Kidney epithelial cell (primary cell): ENCODE results near the gene AKAP13. TPM values are rescaled to one million over a fixed set of nuclear protein-coding genes. Genes with fewer than 3 reads are reported as not detected.

ENCODE experiments used
- DNase-seq: peaks from one replicate; pipeline ENCODE4 v3.0.0-alpha.2; 2010; ENCODE audit warnings: low read depth
- H3K27me3 ChIP-seq: 2 replicates; pipeline ENCODE4 v1.6.0; 2011; ENCODE audit warnings: low read length; ENCODE audit not compliant: control insufficient read depth, insufficient read depth
- H3K36me3 ChIP-seq: 2 replicates; pipeline ENCODE4 v1.5.1; 2011; ENCODE audit warnings: low read length; ENCODE audit not compliant: control insufficient read depth, insufficient read depth
- H3K4me3 ChIP-seq: 2 replicates; pipeline ENCODE4 v1.5.1; 2011; ENCODE audit warnings: low read depth, mild to moderate bottlenecking, control low read depth, low read length
- CTCF ChIP-seq: IDR thresholded peaks from 2 replicates; pipeline ENCODE4 v1.5.1; 2011; ENCODE audit warnings: mild to moderate bottlenecking, moderate library complexity, low read length, control low read depth, inconsistent platforms; ENCODE audit not compliant: insufficient read depth, poor library complexity, severe bottlenecking
- total RNA-seq: library from RNA; depleted of rRNA; stranded (reverse); fragments of >200 nt; gene quantifications from 2 replicates; pipeline ENCODE4 v1.2.3, GENCODE V29; 2015

Gene AKAP13
- total RNA-seq, 1 donor from 2014 or later, result 54.0 TPM

- TF ChIP-seq CTCF, result no peak
- no peak overlapping the region for H3K4me3 ChIP-seq
- H3K36me3 ChIP-seq, result no peaks in the 10 kb centered on the region
- no peaks in the 10 kb centered on the region for H3K27me3 ChIP-seq
- DNase-seq, result no peak
These were observed 189.9 kb downstream of the AKAP13 start for GRCh38 chr15:85570336-85570735.

- Histone ChIP-seq H3K27me3 (no peaks in the 10 kb centered on the region), H3K36me3 (no peaks in the 10 kb centered on the region), H3K4me3 (no peak overlapping the region)
- no peak for TF ChIP-seq CTCF
- no peak for DNase-seq
These were observed 191.4 kb downstream of the AKAP13 start for GRCh38 chr15:85571780-85572179.

- no peak overlapping the region for H3K4me3 ChIP-seq
- no peak for TF ChIP-seq CTCF
- no peaks in the 10 kb centered on the region for H3K27me3 ChIP-seq
- H3K36me3 ChIP-seq, result peaks cover 5% of the 10 kb centered on the region
- DNase-seq, result no peak
These were observed 196.0 kb downstream of the AKAP13 start for GRCh38 chr15:85576392-85576791.

- Histone ChIP-seq H3K4me3 (no peak overlapping the region), H3K36me3 (peaks cover 6% of the 10 kb centered on the region), H3K27me3 (no peaks in the 10 kb centered on the region)
- no peak for DNase-seq
- TF ChIP-seq CTCF, result no peak
These were observed 198.7 kb downstream of the AKAP13 start for GRCh38 chr15:85578941-85579701.

- peaks cover 6% of the 10 kb centered on the region for H3K36me3 ChIP-seq
- no peak overlapping the region for H3K4me3 ChIP-seq
- no peak for TF ChIP-seq CTCF
- no peak for DNase-seq
- H3K27me3 ChIP-seq, result no peaks in the 10 kb centered on the region
These were observed 199.7 kb downstream of the AKAP13 start for GRCh38 chr15:85579957-85580694.
